Loucy (cell line): ENCODE results near the gene FOXG1.

ENCODE experiments used
- CTCF ChIP-seq: fragments of 200-600 bp; sonication (generic); conservative IDR thresholded peaks from 2 replicates; pipeline ENCODE4 v1.5.1; 2014; ENCODE audit warnings: mild to moderate bottlenecking, antibody characterized with exemption, low read length
- EZH2phosphoT487 ChIP-seq: fragments of 200-600 bp; IDR thresholded peaks from 2 replicates; pipeline ENCODE4 v1.6.1; 2018; ENCODE audit warnings: antibody characterized with exemption, mild to moderate bottlenecking, moderate library complexity, borderline replicate concordance

DNA sequence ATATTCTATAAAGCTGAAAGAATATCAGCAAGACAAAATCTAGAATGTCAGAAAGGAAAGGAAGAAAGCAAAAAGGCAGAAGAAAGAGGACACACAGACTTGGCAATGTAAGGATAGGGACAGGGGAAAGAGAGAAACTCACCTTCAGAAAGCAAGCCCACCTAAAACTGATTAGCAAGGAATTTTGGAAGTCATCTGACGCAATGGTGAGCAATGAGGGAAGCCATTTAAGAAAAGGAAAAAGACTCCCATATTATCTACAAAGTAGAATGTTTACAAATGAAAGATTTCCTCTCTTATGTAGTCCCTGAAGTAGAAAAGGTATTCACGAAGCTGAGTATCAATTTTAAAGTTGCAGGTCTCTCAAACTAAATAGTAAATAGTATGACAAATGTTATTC lies 35.2 kb upstream of the FOXG1 start:
- TF ChIP-seq CTCF, result no peak
- no peak for TF ChIP-seq EZH2phosphoT487
